Measurements from ENCODE around the gene DOK6.

Gene DOK6

GRCh38 chr18:69763002-69763401 is 362.3 kb downstream of the DOK6 start:
- TF ChIP-seq CTCF (IDR thresholded peaks at IDR 0.05; ENCODE audit: insufficient read depth, low read depth, low read length, missing control alignments): no peak
- no peak overlapping the region for H3K4me3 ChIP-seq (ENCODE audit: low read length)
- DNase-seq (ENCODE audit: low read depth): no peak

GRCh38 chr18:69763821-69764220 is 363.1 kb downstream of the DOK6 start:
- no peak for DNase-seq (ENCODE audit: low read depth)
- H3K4me3 ChIP-seq (ENCODE audit: low read length): no peak overlapping the region
- TF ChIP-seq CTCF (IDR thresholded peaks at IDR 0.05; ENCODE audit: insufficient read depth, low read depth, low read length, missing control alignments): no peak

DNA sequence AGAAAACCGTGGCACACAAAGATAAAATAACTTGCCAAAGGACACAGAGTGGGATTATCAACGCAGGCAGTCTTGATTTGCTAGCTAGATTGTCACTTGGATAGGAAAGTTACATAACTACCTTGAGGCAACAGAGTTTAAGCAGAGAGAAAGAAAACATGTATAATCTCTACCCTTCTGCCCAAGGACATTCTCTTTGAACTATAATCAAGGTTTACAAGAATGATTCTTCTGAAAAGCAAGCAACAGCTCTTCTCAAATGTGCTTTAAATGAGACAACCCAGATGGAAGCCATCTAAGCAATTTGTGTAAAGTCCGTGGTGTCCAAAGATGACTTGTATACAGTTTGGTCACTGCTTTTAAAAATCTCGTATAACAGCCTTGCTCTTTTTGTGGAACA is 369.6 kb downstream of the DOK6 start:
- DNase-seq (ENCODE audit: low read depth): no peak
- no peak overlapping the region for H3K4me3 ChIP-seq (ENCODE audit: low read length)
- TF ChIP-seq CTCF (IDR thresholded peaks at IDR 0.05; ENCODE audit: insufficient read depth, low read depth, low read length, missing control alignments): no peak

DNA sequence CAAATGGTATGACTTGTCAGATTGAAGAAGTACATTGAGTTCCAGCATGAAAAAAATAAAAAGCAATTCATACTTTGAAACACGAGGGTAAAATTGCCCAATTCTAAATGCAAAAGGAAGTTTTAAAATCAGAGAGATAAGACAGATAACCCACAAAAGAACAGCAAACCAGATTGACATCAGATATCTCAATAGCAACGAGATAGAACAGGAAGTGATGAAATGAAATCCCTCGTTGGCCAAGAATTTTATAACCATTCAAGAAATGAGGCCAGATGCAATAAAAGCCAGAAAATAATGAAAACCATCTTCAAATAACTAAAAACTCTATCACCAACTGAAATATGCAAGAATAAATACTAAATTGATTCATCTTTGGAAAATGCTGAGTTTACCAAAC is 374.1 kb downstream of the DOK6 start:
- H3K4me3 ChIP-seq (ENCODE audit: low read length): no peak overlapping the region
- no peak for TF ChIP-seq CTCF (IDR thresholded peaks at IDR 0.05; ENCODE audit: insufficient read depth, low read depth, low read length, missing control alignments)

DNA sequence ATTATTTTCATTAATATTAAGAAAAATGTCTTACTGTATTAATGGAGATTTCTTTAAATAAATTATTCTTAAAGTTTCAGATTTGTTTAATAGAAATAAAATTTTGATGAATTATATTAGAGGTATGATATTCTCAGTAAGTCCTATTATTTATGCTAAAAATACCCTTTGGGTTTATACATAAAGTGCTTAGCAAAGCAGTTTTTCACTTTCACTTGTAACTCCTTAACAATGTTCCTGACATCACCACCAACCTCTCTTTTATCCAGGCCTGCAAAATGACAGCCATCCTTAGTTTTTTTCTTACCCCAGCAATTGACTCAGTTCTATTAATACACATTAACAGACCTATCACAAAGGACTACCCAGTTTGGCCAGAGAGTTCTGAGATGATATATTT is 376.6 kb downstream of the DOK6 start:
- H3K4me3 ChIP-seq (ENCODE audit: low read length): no peak overlapping the region
- TF ChIP-seq CTCF (IDR thresholded peaks at IDR 0.05; ENCODE audit: insufficient read depth, low read depth, low read length, missing control alignments): no peak
- DNase-seq (ENCODE audit: low read depth): no peak

More for the DNA sequence above, 374.1 kb downstream of the DOK6 start:
- DNase-seq (ENCODE audit: low read depth): no peak

DNA sequence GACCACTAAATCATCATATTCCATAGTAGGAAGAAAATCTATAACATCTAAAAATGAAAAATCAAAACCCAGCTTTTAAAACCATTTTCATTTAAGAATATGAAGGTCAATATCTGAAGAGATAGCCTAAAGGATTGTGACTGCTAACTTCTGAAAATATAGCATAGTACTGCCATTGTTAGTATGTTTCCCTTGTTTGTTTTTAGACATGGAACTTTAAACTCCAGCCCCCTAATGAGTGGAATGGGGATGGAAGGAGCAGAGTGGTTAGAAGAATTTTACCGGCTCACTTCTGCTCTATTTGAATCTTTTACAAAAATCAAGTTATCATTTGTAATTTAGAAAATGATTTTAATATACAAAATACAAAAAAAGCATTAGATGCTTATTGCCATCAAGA is 378.0 kb downstream of the DOK6 start:
- H3K4me3 ChIP-seq (ENCODE audit: low read length): no peak overlapping the region
- no peak for TF ChIP-seq CTCF (IDR thresholded peaks at IDR 0.05; ENCODE audit: insufficient read depth, low read depth, low read length, missing control alignments)
- no peak for DNase-seq (ENCODE audit: low read depth)

DNA sequence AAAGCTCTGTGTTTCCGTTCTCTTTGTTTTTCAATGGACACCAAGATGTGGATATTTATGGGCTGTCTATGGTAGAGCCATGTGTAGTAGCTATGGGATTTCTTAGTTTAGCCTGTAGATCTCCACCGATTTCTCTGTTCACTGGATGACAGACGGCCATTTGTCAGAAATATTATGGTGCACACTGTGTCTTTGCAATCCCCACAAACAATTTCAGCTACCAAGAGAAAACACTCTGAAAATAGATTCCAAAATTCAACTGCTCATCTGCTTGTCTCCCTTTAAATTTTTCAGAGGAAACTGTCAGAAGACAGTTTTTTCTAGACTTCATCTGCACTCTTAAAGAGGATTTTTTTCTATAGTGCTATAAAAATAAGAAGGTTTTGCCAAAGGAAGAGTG is 380.2 kb downstream of the DOK6 start:
- H3K4me3 ChIP-seq (ENCODE audit: low read length): no peak overlapping the region
- DNase-seq (ENCODE audit: low read depth): no peak
- TF ChIP-seq CTCF (IDR thresholded peaks at IDR 0.05; ENCODE audit: insufficient read depth, low read depth, low read length, missing control alignments): no peak

Measured in epithelial cell of esophagus (primary cell).